OCI-LY7 (cell line): ENCODE measurements around the gene CISD2.
A peak's percentile ranks its signal among the peaks of the same experiment; 100 is the strongest.

ENCODE experiments used
- EZH2phosphoT487 ChIP-seq: fragments of 200-600 bp; sonication (generic); IDR thresholded peaks from 2 replicates; pipeline ENCODE4 v1.6.1; 2018; ENCODE audit warnings: low read depth, borderline replicate concordance, mild to moderate bottlenecking, mixed run types, antibody characterized with exemption, low read length, moderate library complexity, mixed read lengths
- TF ChIP-seq, protein P1 (sequence below): fragments of 200-600 bp; sonication (generic); conservative IDR thresholded peaks from 2 replicates; pipeline ENCODE4 v1.5.1; 2014; ENCODE audit warnings: mild to moderate bottlenecking, antibody characterized with exemption, low read length, moderate library complexity, mixed read lengths

DNA sequence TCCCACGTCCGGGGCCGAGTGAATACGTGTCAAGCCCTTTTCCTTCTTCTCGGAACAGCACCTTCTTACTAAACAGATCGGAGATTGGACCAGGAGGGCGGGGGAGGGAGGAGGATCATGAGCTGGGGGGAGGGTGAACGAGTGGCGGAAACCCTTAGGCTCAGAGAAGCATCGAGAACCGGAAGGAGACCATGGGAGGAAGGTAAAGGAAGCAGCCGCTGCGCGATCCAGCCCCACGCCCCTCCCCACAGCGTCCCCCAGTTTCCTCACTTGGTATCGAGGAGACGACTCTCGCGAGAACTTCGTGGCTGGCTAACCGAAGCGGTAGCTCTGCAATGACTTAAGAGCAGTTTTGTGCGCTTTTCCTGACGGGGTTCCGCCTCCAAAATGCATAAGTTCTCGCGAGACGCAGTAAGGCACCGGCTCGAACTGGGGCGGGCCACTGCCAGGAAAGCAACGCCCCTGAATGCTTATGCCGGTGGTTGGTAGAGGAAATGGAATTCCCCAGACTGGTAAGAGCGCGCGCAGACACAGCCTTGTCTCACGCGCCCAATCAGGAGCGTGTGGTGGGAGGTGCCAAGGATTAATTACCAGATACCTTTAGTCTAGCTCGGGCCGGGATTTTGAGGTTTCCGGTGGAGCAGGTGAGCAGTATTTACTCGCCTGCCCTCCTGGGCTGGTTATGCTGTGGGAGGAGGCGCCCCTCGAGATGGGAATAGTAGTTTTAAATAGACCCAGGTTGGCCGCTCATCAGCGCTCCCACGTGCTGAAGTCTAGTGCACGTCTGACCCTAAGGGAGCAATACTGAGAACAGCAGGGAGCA lies 40.9 kb upstream of the CISD2 start:
- TF ChIP-seq, protein P1, sequence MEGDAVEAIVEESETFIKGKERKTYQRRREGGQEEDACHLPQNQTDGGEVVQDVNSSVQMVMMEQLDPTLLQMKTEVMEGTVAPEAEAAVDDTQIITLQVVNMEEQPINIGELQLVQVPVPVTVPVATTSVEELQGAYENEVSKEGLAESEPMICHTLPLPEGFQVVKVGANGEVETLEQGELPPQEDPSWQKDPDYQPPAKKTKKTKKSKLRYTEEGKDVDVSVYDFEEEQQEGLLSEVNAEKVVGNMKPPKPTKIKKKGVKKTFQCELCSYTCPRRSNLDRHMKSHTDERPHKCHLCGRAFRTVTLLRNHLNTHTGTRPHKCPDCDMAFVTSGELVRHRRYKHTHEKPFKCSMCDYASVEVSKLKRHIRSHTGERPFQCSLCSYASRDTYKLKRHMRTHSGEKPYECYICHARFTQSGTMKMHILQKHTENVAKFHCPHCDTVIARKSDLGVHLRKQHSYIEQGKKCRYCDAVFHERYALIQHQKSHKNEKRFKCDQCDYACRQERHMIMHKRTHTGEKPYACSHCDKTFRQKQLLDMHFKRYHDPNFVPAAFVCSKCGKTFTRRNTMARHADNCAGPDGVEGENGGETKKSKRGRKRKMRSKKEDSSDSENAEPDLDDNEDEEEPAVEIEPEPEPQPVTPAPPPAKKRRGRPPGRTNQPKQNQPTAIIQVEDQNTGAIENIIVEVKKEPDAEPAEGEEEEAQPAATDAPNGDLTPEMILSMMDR: 0 out of 2 replicates have a peak, but pooled peaks have one; percentile 17
- no peak for TF ChIP-seq EZH2phosphoT487
